Measurements from ENCODE around the gene KLK14.

DNA sequence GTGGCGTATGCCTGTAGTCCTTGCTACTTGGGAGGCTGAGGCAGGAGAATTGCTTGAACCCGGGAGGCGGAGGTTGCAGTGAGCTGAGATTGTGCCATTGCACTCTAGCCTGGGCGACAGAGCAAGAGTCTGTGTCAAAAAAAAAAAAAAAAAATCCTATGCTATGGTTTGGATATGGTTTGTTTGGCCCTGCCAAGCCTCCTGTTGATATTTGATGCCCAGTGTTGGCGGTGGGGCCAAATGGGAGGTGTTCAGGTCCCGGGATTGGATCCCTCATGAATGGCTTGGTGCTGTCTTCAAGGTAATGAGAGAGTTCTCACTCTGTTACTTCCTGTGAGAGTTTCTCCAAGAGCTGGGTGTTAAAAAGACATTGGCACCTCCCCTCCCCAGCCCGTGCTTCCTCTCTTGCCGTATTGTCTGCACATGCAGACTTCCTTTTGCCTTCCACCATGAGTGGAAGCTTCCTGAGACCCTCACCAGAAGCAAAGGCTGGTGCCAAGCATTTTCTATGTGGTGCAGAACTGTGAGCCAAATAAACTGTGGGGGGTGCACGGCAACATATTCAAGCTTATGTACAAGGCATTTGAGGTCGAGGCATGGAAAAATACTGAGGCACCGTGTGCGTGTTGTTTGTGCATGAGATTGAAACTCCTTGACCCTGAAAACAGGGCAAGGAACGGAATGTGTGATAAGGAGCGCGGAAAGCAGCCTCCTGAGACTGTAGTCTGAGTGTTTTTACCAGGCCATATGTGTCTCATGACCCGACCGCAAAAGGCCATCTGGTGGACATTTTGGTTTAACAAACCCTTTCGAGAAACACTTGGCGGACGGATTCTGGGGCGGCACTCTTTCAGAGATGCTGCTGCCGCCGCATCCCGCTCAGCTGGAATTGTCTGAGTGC, 49.3 kb upstream of the KLK14 start:
- TF ChIP-seq, protein P1, sequence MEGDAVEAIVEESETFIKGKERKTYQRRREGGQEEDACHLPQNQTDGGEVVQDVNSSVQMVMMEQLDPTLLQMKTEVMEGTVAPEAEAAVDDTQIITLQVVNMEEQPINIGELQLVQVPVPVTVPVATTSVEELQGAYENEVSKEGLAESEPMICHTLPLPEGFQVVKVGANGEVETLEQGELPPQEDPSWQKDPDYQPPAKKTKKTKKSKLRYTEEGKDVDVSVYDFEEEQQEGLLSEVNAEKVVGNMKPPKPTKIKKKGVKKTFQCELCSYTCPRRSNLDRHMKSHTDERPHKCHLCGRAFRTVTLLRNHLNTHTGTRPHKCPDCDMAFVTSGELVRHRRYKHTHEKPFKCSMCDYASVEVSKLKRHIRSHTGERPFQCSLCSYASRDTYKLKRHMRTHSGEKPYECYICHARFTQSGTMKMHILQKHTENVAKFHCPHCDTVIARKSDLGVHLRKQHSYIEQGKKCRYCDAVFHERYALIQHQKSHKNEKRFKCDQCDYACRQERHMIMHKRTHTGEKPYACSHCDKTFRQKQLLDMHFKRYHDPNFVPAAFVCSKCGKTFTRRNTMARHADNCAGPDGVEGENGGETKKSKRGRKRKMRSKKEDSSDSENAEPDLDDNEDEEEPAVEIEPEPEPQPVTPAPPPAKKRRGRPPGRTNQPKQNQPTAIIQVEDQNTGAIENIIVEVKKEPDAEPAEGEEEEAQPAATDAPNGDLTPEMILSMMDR (IDR thresholded peaks at IDR 0.05) = no peak
- TF ChIP-seq POLR2AphosphoS5 (IDR thresholded peaks at IDR 0.05; ENCODE audit: insufficient read depth in 1 of 2, low read depth in 1 of 2) = no peak
- TF ChIP-seq POLR2A (IDR thresholded peaks at IDR 0.05) = no peak
